Retinal pigment epithelial cell (primary cell): ENCODE measurements around the gene PCDH9.

Experiments used
- DNase-seq: peaks from one replicate; pipeline ENCODE4 v3.0.0-alpha.2; 2010; ENCODE audit warnings: low read depth
- H3K4me3 ChIP-seq: 2 replicates; pipeline ENCODE4 v1.5.1; 2011; ENCODE audit warnings: mild to moderate bottlenecking, low read length, control low read depth, moderate library complexity
- TF ChIP-seq, protein P1 (sequence below): conservative IDR thresholded peaks from 2 replicates; pipeline ENCODE4 v1.5.1; 2011; ENCODE audit warnings: low read depth, low read length, control low read depth, inconsistent platforms

Gene PCDH9

DNA sequence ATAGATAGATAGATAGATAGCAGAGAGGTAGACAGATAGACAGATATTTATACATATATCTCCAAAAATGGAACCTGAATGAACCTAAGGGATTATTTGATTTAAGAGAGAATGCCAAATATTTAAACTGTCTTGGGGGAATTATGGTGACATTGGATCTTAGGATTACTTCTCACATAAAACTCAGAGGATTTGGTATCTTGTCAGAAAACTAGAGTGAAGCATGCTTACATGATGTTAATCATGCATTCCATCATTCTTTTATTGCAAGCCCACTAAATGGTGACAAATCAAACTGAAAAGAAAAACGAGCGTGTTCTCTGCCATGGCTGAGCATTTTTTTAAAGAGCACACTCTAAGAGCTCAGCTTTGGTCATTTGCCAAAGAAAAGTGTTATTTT lies 165.2 kb downstream of the PCDH9 start:
- H3K4me3 ChIP-seq = no peak overlapping the region
- no peak for DNase-seq
- TF ChIP-seq, protein P1, sequence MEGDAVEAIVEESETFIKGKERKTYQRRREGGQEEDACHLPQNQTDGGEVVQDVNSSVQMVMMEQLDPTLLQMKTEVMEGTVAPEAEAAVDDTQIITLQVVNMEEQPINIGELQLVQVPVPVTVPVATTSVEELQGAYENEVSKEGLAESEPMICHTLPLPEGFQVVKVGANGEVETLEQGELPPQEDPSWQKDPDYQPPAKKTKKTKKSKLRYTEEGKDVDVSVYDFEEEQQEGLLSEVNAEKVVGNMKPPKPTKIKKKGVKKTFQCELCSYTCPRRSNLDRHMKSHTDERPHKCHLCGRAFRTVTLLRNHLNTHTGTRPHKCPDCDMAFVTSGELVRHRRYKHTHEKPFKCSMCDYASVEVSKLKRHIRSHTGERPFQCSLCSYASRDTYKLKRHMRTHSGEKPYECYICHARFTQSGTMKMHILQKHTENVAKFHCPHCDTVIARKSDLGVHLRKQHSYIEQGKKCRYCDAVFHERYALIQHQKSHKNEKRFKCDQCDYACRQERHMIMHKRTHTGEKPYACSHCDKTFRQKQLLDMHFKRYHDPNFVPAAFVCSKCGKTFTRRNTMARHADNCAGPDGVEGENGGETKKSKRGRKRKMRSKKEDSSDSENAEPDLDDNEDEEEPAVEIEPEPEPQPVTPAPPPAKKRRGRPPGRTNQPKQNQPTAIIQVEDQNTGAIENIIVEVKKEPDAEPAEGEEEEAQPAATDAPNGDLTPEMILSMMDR = no peak

DNA sequence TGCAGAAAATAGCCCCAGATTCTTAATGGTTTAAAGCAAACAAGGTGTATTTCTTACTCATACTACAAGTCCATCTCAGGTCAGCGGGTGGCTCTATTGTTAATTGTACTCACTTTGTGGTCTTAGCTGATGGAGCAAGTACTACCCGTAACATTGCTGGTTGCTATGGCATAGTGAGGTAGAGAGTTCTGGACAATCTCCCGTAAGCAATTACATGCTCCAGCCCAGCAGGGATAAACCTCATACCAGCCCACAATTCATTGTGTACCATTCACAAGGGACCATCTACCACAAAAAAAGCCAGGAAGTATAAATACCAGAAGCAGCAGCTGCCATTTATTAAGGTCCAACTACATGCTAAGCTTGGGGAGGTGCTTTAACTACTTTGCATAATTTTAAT lies 167.1 kb downstream of the PCDH9 start:
- TF ChIP-seq, protein P1 = no peak
- DNase-seq = no peak
- no peak overlapping the region for H3K4me3 ChIP-seq

DNA sequence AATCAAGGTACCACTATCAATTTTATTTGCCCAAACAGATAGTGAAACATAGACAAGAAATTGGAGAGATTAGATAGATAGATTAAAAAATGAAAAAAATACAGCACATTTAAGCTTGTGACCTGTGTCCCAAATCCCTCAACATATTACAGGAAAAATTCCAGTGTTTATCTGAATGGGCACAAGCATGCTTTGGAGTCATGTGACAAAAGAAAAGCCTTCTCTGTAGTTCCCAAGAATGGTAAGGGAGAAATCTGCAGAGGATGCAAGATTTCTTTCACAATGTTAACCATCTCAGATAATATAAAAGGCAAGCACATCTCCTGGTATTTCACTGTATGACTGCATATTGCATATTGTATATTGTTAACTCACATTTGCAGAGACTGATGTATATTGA lies 168.0 kb downstream of the PCDH9 start:
- H3K4me3 ChIP-seq = no peak overlapping the region
- no peak for DNase-seq

DNA sequence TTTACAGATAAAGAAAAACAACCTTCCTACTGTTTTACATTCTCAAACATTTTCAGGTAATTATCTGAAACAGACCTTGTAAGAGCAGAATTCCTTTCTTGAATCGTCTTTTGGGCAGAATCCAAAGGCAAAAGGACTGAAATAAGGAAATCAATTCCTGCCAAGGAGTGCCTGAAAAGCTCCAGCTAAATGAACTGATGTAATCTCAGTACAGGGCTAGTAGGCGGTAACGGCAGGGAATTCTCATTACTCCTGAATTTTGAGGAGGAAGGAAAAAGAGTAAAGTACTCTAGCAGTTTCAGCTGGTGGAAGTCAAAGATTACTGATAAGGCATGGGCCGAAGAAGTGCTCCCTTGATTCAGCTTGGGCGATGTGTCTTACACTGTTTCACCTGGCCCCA lies 168.4 kb downstream of the PCDH9 start:
- TF ChIP-seq, protein P1 = no peak
- no peak overlapping the region for H3K4me3 ChIP-seq
- DNase-seq = no peak

More for the DNA sequence above, 168.0 kb downstream of the PCDH9 start:
- TF ChIP-seq, protein P1 = no peak

DNA sequence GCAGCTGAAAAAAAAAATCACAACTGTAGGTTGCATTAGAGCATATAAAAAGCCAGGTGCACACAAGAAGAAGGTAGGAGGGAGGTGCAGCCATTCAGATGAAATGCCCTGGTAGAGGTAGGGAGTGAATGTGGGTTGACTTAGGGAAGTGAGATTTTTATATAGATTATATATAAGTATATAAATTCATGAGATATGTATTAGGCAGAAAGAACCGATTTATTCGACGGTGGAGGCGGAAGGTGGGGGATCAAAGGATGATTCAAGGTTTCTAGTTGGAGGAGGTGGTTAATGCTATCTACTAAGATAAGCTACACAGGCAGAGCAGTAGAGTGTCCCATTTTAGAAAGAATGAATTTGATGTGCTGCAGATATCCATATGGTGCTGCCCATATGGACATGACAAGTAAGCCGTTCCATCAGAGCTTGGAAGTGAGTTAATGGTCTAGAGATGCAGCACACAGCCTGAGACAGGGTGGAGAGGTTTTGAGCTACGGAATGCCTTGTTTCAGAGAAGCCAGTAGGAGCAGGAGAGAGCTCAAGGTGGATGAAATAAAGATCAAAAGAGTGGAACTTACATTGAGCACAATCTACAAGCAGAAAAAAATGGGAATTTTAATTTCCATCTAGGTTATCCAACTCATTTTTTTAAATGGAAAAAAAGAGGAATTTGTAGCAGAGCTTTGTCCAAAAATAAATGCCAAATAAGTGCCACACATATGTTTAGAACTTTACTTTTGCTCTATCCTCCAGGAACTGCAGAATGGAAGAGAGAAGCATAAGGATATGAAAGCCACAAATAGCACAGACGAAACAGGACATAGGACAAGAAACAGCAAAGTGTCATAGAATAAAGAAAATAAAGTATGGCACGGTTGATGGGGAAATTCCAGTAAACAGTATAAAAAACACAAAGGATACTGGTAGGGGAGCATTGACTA lies 177.3 kb downstream of the PCDH9 start:
- TF ChIP-seq, protein P1 = no peak
- no peak for DNase-seq
- no peak overlapping the region for H3K4me3 ChIP-seq

DNA sequence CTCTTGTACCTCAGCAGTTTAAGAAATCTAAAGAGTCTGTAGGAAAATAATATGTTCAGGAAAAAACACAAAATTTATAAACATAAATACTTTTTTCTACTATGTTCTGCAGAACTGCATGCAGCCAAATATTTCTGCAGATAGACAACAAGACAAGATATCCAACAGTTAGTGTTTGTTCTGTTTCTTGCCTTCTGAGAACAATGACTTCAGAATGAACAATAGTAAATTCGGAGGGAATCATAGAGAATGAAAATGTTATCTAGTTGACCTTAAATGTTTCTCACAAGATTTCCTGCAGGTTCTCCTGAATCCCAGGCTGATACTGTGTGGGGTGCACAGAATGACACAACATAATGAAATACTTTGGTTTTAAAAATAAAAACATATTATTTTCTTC lies 180.4 kb downstream of the PCDH9 start:
- DNase-seq = no peak

More for the DNA sequence above, 180.4 kb downstream of the PCDH9 start:
- H3K4me3 ChIP-seq = no peak overlapping the region
- TF ChIP-seq, protein P1 = no peak
